ENCODE results near the gene PLEKHG4.

Gene PLEKHG4, protein sequence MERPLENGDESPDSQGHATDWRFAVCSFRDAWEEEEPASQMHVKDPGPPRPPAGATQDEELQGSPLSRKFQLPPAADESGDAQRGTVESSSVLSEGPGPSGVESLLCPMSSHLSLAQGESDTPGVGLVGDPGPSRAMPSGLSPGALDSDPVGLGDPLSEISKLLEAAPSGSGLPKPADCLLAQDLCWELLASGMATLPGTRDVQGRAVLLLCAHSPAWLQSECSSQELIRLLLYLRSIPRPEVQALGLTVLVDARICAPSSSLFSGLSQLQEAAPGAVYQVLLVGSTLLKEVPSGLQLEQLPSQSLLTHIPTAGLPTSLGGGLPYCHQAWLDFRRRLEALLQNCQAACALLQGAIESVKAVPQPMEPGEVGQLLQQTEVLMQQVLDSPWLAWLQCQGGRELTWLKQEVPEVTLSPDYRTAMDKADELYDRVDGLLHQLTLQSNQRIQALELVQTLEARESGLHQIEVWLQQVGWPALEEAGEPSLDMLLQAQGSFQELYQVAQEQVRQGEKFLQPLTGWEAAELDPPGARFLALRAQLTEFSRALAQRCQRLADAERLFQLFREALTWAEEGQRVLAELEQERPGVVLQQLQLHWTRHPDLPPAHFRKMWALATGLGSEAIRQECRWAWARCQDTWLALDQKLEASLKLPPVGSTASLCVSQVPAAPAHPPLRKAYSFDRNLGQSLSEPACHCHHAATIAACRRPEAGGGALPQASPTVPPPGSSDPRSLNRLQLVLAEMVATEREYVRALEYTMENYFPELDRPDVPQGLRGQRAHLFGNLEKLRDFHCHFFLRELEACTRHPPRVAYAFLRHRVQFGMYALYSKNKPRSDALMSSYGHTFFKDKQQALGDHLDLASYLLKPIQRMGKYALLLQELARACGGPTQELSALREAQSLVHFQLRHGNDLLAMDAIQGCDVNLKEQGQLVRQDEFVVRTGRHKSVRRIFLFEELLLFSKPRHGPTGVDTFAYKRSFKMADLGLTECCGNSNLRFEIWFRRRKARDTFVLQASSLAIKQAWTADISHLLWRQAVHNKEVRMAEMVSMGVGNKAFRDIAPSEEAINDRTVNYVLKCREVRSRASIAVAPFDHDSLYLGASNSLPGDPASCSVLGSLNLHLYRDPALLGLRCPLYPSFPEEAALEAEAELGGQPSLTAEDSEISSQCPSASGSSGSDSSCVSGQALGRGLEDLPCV

DNA sequence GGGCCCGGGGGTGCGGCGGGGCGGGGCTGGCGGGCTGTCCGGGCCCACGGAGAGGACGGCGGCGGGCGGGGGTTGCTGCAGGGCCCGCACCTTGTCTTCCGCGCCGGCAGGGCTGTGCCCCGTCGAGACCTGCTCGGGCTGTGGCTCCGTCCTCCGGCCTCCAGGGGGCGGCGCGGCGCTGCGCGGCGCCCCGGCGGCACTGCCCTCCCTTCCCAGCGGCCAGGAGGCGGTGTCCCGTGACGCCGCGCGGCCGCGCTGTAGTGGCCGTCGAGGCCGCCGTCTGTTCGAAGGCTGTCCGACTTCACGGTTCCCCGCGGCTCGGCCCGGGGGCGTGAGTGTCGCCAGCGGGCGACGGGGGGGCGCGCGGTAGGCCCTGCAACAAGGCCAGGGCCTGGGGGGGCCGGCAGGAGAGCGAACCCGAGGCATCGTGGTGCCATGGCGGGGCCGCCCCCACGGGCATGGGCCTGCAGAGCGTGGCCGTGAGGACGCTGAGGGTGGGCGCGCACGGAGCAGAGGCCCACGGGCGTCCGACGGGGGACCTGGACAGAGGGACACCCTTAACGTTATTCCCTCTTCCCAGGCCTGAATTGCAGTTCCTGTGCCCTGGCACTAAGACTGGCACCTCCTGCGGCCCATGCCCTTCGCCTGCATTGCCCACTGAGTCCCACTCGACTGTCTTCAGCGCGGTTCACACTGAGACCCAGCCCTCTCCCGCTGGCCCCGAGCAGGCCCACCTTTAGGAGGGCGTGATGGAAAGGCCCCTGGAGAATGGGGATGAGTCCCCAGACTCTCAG lies at the start of gene PLEKHG4:
TSS of gene PLEKHG4 (plus strand) at position 237 of the 794 bp plus-strand sequence. CDS start at position 750, 513 bp downstream.
- peak; percentile 61 to 73 for DNase-seq

GRCh38 chr16:67229906-67230808 lies 49.2 kb upstream of the PLEKHG4 start:
- DNase-seq = no peak

DNA sequence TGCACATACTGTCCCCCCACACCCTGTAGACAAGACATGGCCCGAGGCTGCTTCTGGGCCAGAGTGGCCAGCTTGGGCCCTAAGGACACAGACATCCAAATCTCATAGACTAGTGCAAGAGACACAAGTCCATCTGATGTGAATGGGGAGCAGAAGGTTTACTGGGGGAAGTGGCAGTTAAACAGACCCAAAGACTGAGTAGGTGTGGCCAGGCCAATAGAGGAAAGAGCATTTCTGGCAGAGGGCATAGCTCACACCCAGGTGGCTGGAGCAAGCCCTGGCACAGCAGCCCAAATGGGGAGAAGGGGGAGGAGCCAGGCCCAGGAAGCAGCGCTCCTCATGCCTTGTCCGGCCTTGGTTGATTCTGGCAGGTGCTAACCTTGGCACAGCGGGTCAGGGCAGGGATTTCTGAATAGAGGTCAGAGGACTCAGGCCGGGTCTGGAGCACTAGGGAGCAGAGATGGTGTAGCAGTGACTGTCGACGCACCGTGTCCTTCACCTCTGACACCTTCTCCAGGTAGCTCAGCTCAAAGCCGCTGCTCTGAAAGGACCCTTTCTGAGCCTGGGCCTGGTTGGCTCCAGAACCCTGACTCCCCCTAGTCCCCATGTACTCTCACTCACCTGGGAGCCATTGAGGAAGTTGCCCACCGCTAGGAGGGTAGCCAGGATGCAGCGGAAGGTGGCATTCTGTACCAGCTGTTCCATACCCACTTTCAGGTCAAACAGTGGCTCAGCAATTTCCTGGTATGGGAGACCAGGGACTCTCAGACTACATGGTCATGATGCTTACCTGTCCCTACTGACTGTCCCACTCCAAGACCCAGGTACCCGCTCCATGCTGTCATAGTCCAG lies 48.3 kb upstream of the PLEKHG4 start:
- no peak for DNase-seq

GRCh38 chr16:67233596-67233995 lies 45.7 kb upstream of the PLEKHG4 start:
- DNase-seq = no peak

DNA sequence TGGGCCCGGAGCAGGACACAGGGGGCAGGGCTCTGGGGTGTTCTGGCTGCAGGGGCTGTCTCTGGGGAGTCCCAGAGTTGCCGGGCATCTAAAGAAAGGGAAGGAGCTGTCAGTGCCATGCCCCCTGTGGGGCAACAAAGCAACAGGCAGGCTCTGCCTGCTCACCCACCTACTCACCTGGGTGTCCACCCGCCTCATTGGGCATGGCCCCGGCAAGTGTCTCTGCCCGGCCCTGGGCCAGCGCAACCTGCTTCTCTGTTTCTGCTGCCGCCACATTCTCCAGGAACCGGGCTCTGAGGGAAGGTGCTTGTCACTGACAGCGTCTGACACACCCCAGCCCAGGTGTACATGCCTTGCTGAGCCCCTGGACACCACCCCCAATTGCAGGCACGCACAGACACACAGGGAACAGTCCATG lies 45.1 kb upstream of the PLEKHG4 start:
- no peak for DNase-seq

DNA sequence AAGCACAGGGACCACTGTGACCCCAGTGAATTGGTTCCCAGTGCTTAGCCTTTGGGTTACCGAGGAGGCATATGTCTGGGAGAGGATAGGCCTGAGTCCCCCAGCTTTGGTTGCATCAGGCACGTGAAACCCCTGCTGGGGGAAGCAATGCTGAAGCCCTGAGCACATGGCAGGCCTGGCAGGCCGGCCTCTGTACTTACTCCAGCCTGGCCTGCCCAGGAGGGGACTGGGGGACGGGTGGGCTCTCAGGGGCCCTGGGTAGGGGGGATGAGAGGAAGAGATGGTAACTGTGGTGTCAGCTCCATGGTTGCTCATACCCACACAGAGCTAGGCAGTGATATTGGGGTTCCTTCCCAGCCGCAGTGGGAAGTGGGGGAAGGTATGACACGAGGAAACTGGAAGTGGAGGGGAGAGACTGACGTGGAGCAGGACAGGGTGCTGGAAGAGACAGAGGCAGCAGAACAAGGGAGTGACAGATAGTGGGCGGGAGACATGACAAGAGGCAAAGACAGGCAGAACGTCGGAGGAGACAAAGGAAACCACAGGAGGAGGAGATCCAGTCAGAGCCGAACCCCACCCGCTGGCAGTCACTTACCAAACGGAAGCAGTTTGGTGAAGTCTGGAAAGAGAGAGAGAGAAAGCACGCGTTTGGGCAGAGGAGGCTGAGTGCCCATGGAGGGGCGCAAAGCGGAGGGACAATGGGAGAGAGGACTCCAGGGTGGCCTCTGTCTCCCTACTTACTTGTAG lies 43.3 kb upstream of the PLEKHG4 start:
- DNase-seq = no peak

GRCh38 chr16:67236563-67237395 lies 42.6 kb upstream of the PLEKHG4 start:
- peak; percentile 31 to 41 for DNase-seq

- no peak for DNase-seq
Observed at GRCh38 chr16:67237396-67238277, 41.7 kb upstream of the PLEKHG4 start.

GRCh38 chr16:67238278-67238575 lies 41.1 kb upstream of the PLEKHG4 start:
- no peak for DNase-seq

DNA sequence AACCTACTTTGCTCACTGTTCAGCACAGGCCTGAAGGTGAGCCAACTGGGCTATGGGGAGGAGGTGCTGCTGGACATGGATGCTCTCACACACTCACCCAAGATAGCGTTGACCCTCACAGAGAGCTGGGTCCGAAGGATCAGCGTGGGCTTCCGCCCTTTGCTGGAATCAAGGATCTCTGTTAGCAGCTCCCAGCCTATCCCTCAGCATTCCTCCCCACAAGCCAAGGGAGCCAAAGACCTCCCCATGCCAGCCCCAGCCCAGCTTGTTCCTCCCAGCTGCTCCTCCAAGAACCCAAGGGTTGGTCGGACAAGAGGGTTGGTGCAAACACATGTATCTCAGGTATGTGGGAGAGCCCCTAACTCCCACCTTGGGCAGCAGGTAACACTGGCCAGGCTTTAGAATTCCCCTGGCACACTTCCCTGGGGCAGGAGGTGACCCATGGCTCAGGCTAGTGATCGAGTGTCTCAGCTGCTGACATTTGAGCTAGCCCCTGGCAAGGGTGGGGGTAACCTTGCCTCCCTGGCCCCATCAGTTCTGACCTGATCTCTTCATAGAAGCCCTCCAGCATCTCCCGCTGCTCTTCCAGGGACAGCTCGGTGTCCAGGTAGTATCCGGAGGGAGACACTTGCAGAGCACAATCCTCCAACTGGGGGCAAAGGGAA lies 40.4 kb upstream of the PLEKHG4 start:
- no peak for DNase-seq

DNA sequence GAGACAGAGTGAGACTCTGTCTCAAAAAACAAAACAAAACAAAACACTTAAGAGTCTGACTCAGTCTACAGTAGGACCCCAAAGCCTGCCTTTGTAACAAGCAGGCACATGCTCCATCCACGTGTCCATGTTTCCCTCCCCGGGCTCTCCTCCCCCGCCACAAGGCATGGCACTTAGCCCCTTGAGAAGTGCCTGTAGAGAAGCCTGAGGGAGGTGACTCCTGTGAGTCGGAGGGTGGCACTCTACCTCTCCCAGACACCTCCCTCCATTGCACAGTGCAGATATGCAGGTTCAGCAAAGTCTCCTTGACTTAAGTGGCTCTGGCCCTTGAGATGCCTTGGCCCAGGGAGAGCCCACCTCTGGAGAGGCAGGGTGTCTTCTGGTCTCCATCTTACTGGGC lies 38.8 kb upstream of the PLEKHG4 start:
- DNase-seq = no peak

DNA sequence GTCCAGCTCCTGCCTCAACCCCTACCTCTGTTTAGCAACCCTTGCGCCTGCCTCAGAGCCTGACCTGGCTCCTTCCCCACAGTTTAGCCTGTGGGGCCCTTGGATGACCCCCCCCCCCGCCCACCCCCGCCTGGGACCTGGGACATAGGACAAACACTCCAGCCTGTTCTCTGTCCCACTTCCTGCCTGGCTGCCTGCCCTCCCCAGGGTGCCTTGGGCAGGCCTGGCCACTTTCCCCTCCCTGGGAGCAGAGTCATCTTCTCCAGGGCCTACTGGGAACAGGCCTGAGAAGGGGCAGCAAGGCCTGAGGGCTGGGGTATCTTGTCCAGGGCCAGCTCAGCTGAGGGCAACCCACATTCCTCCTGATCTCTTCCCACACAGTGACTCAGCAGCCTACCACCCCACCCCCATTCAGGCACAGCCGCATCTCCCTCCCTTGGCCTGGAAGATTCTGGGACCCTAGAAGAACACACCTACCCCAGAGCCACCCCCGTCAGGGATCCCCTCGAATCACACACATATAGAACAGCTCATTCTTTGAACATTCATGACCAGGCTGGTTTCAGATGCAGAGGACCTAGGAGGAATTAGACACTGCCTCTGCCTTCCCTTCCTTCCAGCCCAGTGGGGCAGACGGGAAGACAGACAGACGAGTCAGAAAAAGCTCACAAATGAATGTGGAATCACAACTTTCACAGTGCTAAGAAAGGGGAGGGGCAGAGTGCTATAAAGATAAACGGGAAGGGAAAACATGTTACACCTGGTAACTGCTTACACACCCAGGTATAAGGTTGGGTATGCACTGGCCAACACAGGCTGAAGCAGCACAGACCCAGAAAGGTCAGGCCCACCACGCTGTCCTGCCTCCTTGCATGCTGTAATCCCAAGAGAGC lies 38.1 kb upstream of the PLEKHG4 start:
- no peak for DNase-seq

GRCh38 chr16:67242138-67242730 lies 37.1 kb upstream of the PLEKHG4 start:
- no peak for DNase-seq

GRCh38 chr16:67243481-67243880 lies 35.9 kb upstream of the PLEKHG4 start:
- DNase-seq = no peak

GRCh38 chr16:67244387-67245185 lies 34.7 kb upstream of the PLEKHG4 start:
- DNase-seq = peak; percentile 97 to 98

All from Kasumi-1 (cell line).